ENCODE measurements around the gene PPP2R5A. TPM values are rescaled to one million over a fixed set of nuclear protein-coding genes. Genes with fewer than 3 reads are reported as not detected.

PPP2R5A gene
- total and polyA plus RNA-seq, 2 of the 13 experiments (the other 11 are each of a cell fraction or from before 2014, with no cell fraction given): 22.0 to 31.4 TPM

DNA sequence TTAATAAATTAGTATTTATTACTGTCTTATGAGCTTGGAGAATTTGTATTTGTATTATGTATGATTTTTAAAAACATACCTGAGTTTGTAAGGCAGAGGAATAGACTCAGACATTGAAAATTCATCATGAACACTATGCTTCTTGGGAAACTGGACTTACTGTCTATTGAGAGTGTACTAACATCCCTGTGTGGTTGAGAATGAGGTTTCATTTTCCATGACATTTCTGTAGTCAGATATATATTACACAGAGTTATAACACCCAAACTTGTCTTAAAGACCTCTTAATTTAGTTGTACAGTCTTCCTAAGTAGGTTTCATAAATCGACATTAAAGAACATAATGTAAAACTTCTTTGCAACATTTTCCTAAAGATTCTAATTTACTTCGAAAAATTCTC lies 30.0 kb downstream of the PPP2R5A start:
- TF ChIP-seq FOXA1 (IDR thresholded peaks at IDR 0.05) (no peak), FOXA1 (CRISPR knock-in tag; IDR thresholded peaks at IDR 0.05) (no peak), LCORL (IDR thresholded peaks at IDR 0.05) (no peak), LCORL (CRISPR knock-in tag; IDR thresholded peaks at IDR 0.05) (no peak), NFYB (CRISPR knock-in tag; IDR thresholded peaks at IDR 0.05) (no peak), FOXJ3 (CRISPR knock-in tag; IDR thresholded peaks at IDR 0.05; ENCODE audit: borderline replicate concordance) (no peak), HDAC6 (IDR thresholded peaks at IDR 0.05; ENCODE audit: low read depth, low read length) (no peak), ZNF883 (CRISPR knock-in tag; IDR thresholded peaks at IDR 0.05; ENCODE audit: not compliant biosample characterization) (no peak), ELF4 (CRISPR knock-in tag; IDR thresholded peaks at IDR 0.05; ENCODE audit: borderline replicate concordance) (no peak), SNAPC2 (CRISPR knock-in tag; IDR thresholded peaks at IDR 0.05) (no peak), ERF (CRISPR knock-in tag; IDR thresholded peaks at IDR 0.05) (no peak), HMG20A (CRISPR knock-in tag; IDR thresholded peaks at IDR 0.05; ENCODE audit: borderline replicate concordance) (no peak)
- TF ChIP-seq, protein P1, sequence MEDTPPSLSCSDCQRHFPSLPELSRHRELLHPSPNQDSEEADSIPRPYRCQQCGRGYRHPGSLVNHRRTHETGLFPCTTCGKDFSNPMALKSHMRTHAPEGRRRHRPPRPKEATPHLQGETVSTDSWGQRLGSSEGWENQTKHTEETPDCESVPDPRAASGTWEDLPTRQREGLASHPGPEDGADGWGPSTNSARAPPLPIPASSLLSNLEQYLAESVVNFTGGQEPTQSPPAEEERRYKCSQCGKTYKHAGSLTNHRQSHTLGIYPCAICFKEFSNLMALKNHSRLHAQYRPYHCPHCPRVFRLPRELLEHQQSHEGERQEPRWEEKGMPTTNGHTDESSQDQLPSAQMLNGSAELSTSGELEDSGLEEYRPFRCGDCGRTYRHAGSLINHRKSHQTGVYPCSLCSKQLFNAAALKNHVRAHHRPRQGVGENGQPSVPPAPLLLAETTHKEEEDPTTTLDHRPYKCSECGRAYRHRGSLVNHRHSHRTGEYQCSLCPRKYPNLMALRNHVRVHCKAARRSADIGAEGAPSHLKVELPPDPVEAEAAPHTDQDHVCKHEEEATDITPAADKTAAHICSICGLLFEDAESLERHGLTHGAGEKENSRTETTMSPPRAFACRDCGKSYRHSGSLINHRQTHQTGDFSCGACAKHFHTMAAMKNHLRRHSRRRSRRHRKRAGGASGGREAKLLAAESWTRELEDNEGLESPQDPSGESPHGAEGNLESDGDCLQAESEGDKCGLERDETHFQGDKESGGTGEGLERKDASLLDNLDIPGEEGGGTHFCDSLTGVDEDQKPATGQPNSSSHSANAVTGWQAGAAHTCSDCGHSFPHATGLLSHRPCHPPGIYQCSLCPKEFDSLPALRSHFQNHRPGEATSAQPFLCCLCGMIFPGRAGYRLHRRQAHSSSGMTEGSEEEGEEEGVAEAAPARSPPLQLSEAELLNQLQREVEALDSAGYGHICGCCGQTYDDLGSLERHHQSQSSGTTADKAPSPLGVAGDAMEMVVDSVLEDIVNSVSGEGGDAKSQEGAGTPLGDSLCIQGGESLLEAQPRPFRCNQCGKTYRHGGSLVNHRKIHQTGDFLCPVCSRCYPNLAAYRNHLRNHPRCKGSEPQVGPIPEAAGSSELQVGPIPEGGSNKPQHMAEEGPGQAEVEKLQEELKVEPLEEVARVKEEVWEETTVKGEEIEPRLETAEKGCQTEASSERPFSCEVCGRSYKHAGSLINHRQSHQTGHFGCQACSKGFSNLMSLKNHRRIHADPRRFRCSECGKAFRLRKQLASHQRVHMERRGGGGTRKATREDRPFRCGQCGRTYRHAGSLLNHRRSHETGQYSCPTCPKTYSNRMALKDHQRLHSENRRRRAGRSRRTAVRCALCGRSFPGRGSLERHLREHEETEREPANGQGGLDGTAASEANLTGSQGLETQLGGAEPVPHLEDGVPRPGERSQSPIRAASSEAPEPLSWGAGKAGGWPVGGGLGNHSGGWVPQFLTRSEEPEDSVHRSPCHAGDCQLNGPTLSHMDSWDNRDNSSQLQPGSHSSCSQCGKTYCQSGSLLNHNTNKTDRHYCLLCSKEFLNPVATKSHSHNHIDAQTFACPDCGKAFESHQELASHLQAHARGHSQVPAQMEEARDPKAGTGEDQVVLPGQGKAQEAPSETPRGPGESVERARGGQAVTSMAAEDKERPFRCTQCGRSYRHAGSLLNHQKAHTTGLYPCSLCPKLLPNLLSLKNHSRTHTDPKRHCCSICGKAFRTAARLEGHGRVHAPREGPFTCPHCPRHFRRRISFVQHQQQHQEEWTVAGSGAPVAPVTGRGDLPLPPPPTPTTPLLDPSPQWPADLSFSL (CRISPR knock-in tag; IDR thresholded peaks at IDR 0.05): no peak
- in situ Hi-C loops (cut with HindIII; ENCODE audit: extremely low pct_ligation_motif_present, low pct_unique_long_range_greater_than_20kb): no loop called here
- ATAC-seq (no peak), DNase-seq (ENCODE audit: low spot score) (no peak), FAIRE-seq (no peak)
- peaks cover 70% of the 10 kb centered on the region for H3K79me2 ChIP-seq (ENCODE audit: insufficient read depth, low read length)
- no peak overlapping the region for H3K27ac ChIP-seq (ENCODE audit: extremely low read length, insufficient read depth, low read length)
- no peak overlapping the region for H3K9ac ChIP-seq (ENCODE audit: insufficient read depth, low read depth, low read length)
- intact Hi-C loops (cut with micrococcal nuclease; ENCODE audit: unreplicated experiment): no loop called here
- no peak overlapping the region for H3K4me3 ChIP-seq (replicated peaks in 1 of 3; ENCODE audit: insufficient read depth in 1 of 3, low read depth in 2 of 3, low read length in 3 of 3)
- 86% methylated on average over 2 of the region's 2 CpGs for WGBS (ENCODE audit: low lambda C conversion rate)
- H3K4me2 ChIP-seq (ENCODE audit: low read depth, low read length): no peak overlapping the region
- H3K4me1 ChIP-seq (ENCODE audit: insufficient read depth, low read length): peaks cover 5% of the 10 kb centered on the region
- ChIA-PET POLR2A (no interaction called here), CTCF (ENCODE audit: low intra/inter-chr PET ratio, low total read pairs) (interaction anchor here (1.8 kb wide), 1 partner anchor 244 kb away, joined by 5 read pairs; no protein-coding TSS in a partner anchor)
- peaks cover 31% of the 10 kb centered on the region; the same call in 1 of the 2 replicates for H4K20me1 ChIP-seq (ENCODE audit: insufficient read depth, low read length)
- BruUV-seq (replicated peaks): no TSS peak
- no peaks in the 10 kb centered on the region; a peak in 1 of 5 replicates for H3K27me3 ChIP-seq (ENCODE audit: control insufficient read depth in 1 of 2, insufficient read depth in 2 of 2, low read length in 2 of 2)
- H2AFZ ChIP-seq (ENCODE audit: low read length): no peak overlapping the region
- H3K9me3 ChIP-seq (ENCODE audit: low read length): no peaks in the 10 kb centered on the region
- 0 out of 5 replicates have a peak, but pooled peaks cover 0 to 11% of the 10 kb centered on the region in 2 experiments for H3K36me3 ChIP-seq (replicated peaks in 1 of 2; ENCODE audit: control insufficient read depth in 1 of 2, insufficient read depth in 2 of 2, low read length in 2 of 2)

Data from HepG2 (cell line).